HEK293 (cell line): ENCODE data around the gene CAMK2N1.

Source experiments
- BCL11A ChIP-seq: fragments of 450-650 bp; formaldehyde crosslinking; IDR thresholded peaks from 2 replicates; pipeline ENCODE4 v1.5.1; 2016; ENCODE audit warnings: low read depth, missing biosample characterization, missing genetic modification characterization
- KLF16 ChIP-seq: fragments of 450-650 bp; formaldehyde crosslinking; IDR thresholded peaks from 2 replicates; pipeline ENCODE4 v1.5.1; 2017; ENCODE audit warnings: missing biosample characterization, missing genetic modification characterization
- MZF1 ChIP-seq: fragments of 450-650 bp; formaldehyde crosslinking; IDR thresholded peaks from 2 replicates; pipeline ENCODE4 v1.5.1; 2017; ENCODE audit warnings: missing biosample characterization, missing genetic modification characterization, borderline replicate concordance
- OVOL3 ChIP-seq: fragments of 450-650 bp; formaldehyde crosslinking; IDR thresholded peaks from 2 replicates; pipeline ENCODE4 v1.5.1; 2016; ENCODE audit warnings: missing biosample characterization, missing genetic modification characterization
- PRDM4 ChIP-seq: fragments of 450-650 bp; formaldehyde crosslinking; IDR thresholded peaks from 2 replicates; pipeline ENCODE4 v1.5.1; 2017; ENCODE audit warnings: missing biosample characterization, missing genetic modification characterization
- SP2 ChIP-seq: fragments of 450-650 bp; formaldehyde crosslinking; IDR thresholded peaks from 2 replicates; pipeline ENCODE4 v1.5.1; 2016; ENCODE audit warnings: missing biosample characterization, missing genetic modification characterization
- TRIM28 ChIP-seq: IDR thresholded peaks from 2 replicates; pipeline ENCODE4 v1.6.1; 2011; ENCODE audit warnings: low read length, control low read depth, borderline replicate concordance
- ZBTB1 ChIP-seq: fragments of 450-650 bp; formaldehyde crosslinking; IDR thresholded peaks from 2 replicates; pipeline ENCODE4 v1.5.1; 2016; ENCODE audit warnings: missing biosample characterization, missing genetic modification characterization
- ZBTB20 ChIP-seq: fragments of 450-650 bp; formaldehyde crosslinking; IDR thresholded peaks from 2 replicates; pipeline ENCODE4 v1.5.1; 2016; ENCODE audit warnings: missing biosample characterization, missing genetic modification characterization
- ZBTB21 ChIP-seq: fragments of 450-650 bp; formaldehyde crosslinking; IDR thresholded peaks from 2 replicates; pipeline ENCODE4 v1.5.1; 2017; ENCODE audit warnings: missing biosample characterization, missing genetic modification characterization
- ZFP37 ChIP-seq: fragments of 450-650 bp; formaldehyde crosslinking; IDR thresholded peaks from 2 replicates; pipeline ENCODE4 v1.5.1; 2016; ENCODE audit warnings: missing biosample characterization, missing genetic modification characterization
- ZNF148 ChIP-seq: fragments of 450-650 bp; formaldehyde crosslinking; IDR thresholded peaks from 2 replicates; pipeline ENCODE4 v1.5.0; 2017; ENCODE audit warnings: missing biosample characterization, missing genetic modification characterization, borderline replicate concordance
- ZNF16 ChIP-seq: fragments of 450-650 bp; formaldehyde crosslinking; IDR thresholded peaks from 2 replicates; pipeline ENCODE4 v1.5.1; 2016; ENCODE audit warnings: low read depth, missing biosample characterization, missing genetic modification characterization
- ZNF174 ChIP-seq: fragments of 450-650 bp; formaldehyde crosslinking; IDR thresholded peaks from 2 replicates; pipeline ENCODE4 v1.5.0; 2017; ENCODE audit warnings: missing biosample characterization, mild to moderate bottlenecking, missing genetic modification characterization
- ZNF2 ChIP-seq: fragments of 450-650 bp; formaldehyde crosslinking; IDR thresholded peaks from 2 replicates; pipeline ENCODE4 v1.5.1; 2016; ENCODE audit warnings: missing biosample characterization, missing genetic modification characterization
- ZNF23 ChIP-seq: fragments of 450-650 bp; formaldehyde crosslinking; IDR thresholded peaks from 2 replicates; pipeline ENCODE4 v1.5.1; 2016; ENCODE audit warnings: missing biosample characterization, missing genetic modification characterization, borderline replicate concordance
- ZNF366 ChIP-seq: fragments of 450-650 bp; formaldehyde crosslinking; conservative IDR thresholded peaks from 2 replicates; pipeline ENCODE4 v1.5.1; 2016; ENCODE audit warnings: missing biosample characterization, missing genetic modification characterization
- ZNF514 ChIP-seq: fragments of 450-650 bp; formaldehyde crosslinking; IDR thresholded peaks from 2 replicates; pipeline ENCODE4 v1.5.1; 2016; ENCODE audit warnings: missing biosample characterization, missing genetic modification characterization
- ZNF596 ChIP-seq: fragments of 450-650 bp; IDR thresholded peaks from 2 replicates; pipeline ENCODE4 v1.5.0; 2018; ENCODE audit warnings: missing biosample characterization, mild to moderate bottlenecking, missing genetic modification characterization, moderate library complexity
- ZNF639 ChIP-seq: fragments of 450-650 bp; formaldehyde crosslinking; IDR thresholded peaks from 2 replicates; pipeline ENCODE4 v1.5.1; 2016; ENCODE audit warnings: missing biosample characterization, missing genetic modification characterization
- ZNF776 ChIP-seq: fragments of 450-650 bp; formaldehyde crosslinking; IDR thresholded peaks from 2 replicates; pipeline ENCODE4 v1.5.0; 2017; ENCODE audit warnings: missing biosample characterization, missing genetic modification characterization, borderline replicate concordance
- ZNF785 ChIP-seq: fragments of 450-650 bp; formaldehyde crosslinking; IDR thresholded peaks from 2 replicates; pipeline ENCODE4 v1.5.1; 2016; ENCODE audit warnings: missing biosample characterization, missing genetic modification characterization
- ZXDB ChIP-seq: fragments of 450-650 bp; formaldehyde crosslinking; IDR thresholded peaks from 2 replicates; pipeline ENCODE4 v1.5.1; 2016; ENCODE audit warnings: missing biosample characterization, missing genetic modification characterization
- TF ChIP-seq, protein P1 (sequence below): fragments of 450-650 bp; formaldehyde crosslinking; IDR thresholded peaks from 2 replicates; pipeline ENCODE4 v1.5.1; 2016; ENCODE audit warnings: missing biosample characterization, missing genetic modification characterization
- TF ChIP-seq, protein P2 (sequence below): fragments of 450-650 bp; formaldehyde crosslinking; IDR thresholded peaks from 2 replicates; pipeline ENCODE4; 2016; ENCODE audit warnings: missing biosample characterization, missing genetic modification characterization
- TF ChIP-seq, protein P3 (sequence below): fragments of 450-650 bp; formaldehyde crosslinking; optimal IDR thresholded peaks from 2 replicates; pipeline ENCODE3; 2016; ENCODE audit warnings: missing biosample characterization, mild to moderate bottlenecking, missing genetic modification characterization
- TF ChIP-seq, protein P4 (sequence below): fragments of 450-650 bp; formaldehyde crosslinking; IDR thresholded peaks from 2 replicates; pipeline ENCODE4 v1.5.1; 2016; ENCODE audit warnings: missing biosample characterization, missing genetic modification characterization

CAMK2N1 gene

GRCh38 chr1:20486457-20487235 lies 636 bp upstream of the CAMK2N1 start (continued):
- TF ChIP-seq SP2 (peak; percentile 38), ZFP37 (tag by site-specific recombination) (no peak), ZNF366 (tag by site-specific recombination) (no peak), ZBTB21 (tag by site-specific recombination) (peak; percentile 32; the same call in 1 of the 2 replicates), OVOL3 (no peak), ZBTB1 (tag by site-specific recombination) (no peak), BCL11A (tag by site-specific recombination) (peak; percentile 67; the same call in 1 of the 2 replicates), KLF16 (peak; percentile 75; the same call in 1 of the 2 replicates), ZNF514 (no peak), ZNF148 (no peak), ZNF23 (no peak), ZXDB (peak; percentile 62), ZBTB20 (peak; percentile 65; the same call in 1 of the 2 replicates), ZNF639 (tag by site-specific recombination) (peak; percentile 30; the same call in 1 of the 2 replicates), ZNF174 (tag by site-specific recombination) (no peak), PRDM4 (no peak), ZNF596 (no peak), TRIM28 (no peak), ZNF785 (tag by site-specific recombination) (no peak), ZNF2 (tag by site-specific recombination) (0 out of 2 replicates have a peak, but pooled peaks have one; percentile 27), ZNF776 (no peak), ZNF16 (tag by site-specific recombination) (no peak), MZF1 (tag by site-specific recombination) (peak; percentile 34; the same call in 1 of the 2 replicates)
- TF ChIP-seq, protein P1, sequence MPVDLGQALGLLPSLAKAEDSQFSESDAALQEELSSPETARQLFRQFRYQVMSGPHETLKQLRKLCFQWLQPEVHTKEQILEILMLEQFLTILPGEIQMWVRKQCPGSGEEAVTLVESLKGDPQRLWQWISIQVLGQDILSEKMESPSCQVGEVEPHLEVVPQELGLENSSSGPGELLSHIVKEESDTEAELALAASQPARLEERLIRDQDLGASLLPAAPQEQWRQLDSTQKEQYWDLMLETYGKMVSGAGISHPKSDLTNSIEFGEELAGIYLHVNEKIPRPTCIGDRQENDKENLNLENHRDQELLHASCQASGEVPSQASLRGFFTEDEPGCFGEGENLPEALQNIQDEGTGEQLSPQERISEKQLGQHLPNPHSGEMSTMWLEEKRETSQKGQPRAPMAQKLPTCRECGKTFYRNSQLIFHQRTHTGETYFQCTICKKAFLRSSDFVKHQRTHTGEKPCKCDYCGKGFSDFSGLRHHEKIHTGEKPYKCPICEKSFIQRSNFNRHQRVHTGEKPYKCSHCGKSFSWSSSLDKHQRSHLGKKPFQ (tag by site-specific recombination), result 0 out of 2 replicates have a peak, but pooled peaks have one; percentile 29
- TF ChIP-seq, protein P2, sequence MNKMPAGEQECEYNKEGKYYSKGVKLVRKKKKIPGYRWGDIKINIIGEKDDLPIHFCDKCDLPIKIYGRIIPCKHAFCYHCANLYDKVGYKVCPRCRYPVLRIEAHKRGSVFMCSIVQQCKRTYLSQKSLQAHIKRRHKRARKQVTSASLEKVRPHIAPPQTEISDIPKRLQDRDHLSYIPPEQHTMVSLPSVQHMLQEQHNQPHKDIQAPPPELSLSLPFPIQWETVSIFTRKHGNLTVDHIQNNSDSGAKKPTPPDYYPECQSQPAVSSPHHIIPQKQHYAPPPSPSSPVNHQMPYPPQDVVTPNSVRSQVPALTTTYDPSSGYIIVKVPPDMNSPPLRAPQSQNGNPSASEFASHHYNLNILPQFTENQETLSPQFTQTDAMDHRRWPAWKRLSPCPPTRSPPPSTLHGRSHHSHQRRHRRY (tag by site-specific recombination), result no peak
- TF ChIP-seq, protein P3, sequence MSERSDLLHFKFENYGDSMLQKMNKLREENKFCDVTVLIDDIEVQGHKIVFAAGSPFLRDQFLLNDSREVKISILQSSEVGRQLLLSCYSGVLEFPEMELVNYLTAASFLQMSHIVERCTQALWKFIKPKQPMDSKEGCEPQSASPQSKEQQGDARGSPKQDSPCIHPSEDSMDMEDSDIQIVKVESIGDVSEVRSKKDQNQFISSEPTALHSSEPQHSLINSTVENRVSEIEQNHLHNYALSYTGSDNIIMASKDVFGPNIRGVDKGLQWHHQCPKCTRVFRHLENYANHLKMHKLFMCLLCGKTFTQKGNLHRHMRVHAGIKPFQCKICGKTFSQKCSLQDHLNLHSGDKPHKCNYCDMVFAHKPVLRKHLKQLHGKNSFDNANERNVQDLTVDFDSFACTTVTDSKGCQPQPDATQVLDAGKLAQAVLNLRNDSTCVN, result peak; percentile 66
- TF ChIP-seq, protein P4, sequence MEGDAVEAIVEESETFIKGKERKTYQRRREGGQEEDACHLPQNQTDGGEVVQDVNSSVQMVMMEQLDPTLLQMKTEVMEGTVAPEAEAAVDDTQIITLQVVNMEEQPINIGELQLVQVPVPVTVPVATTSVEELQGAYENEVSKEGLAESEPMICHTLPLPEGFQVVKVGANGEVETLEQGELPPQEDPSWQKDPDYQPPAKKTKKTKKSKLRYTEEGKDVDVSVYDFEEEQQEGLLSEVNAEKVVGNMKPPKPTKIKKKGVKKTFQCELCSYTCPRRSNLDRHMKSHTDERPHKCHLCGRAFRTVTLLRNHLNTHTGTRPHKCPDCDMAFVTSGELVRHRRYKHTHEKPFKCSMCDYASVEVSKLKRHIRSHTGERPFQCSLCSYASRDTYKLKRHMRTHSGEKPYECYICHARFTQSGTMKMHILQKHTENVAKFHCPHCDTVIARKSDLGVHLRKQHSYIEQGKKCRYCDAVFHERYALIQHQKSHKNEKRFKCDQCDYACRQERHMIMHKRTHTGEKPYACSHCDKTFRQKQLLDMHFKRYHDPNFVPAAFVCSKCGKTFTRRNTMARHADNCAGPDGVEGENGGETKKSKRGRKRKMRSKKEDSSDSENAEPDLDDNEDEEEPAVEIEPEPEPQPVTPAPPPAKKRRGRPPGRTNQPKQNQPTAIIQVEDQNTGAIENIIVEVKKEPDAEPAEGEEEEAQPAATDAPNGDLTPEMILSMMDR (tag by site-specific recombination), result no peak
- TF ChIP-seq, all 188 proteins: peak for 58
